OCI-M1 (cell line): ENCODE data around the gene MMP24.
"Not testable (repeated sequence)": the region's sequence is repeated elsewhere in the genome, so short reads cannot be mapped to it uniquely, and the experiment has no call there.

Experiments
- DNase-seq: peaks from one replicate; lab custom pipeline; 2025; lab: John Stamatoyannopoulos, UW

The MMP24 gene

GRCh38 chr20:35226126-35226883 is at the start of gene MMP24:
Gene MMP24, plus strand, starts transcription at chr20:35226690. Its CDS starts 49 bp downstream, at chr20:35226739.
- DNase-seq: no peak

GRCh38 chr20:35179292-35180212 is 46.9 kb upstream of the MMP24 start:
- DNase-seq: no peak

GRCh38 chr20:35180266-35180665 is 46.2 kb upstream of the MMP24 start:
- DNase-seq: no peak

- no peak for DNase-seq
Observed at GRCh38 chr20:35181731-35182130, 44.8 kb upstream of the MMP24 start.

- not testable (repeated sequence) for DNase-seq
Observed at GRCh38 chr20:35186691-35187289, 39.7 kb upstream of the MMP24 start.

- no peak for DNase-seq
Observed at GRCh38 chr20:35187584-35188190, 38.8 kb upstream of the MMP24 start.

GRCh38 chr20:35189223-35189622 is 37.3 kb upstream of the MMP24 start:
- not testable (repeated sequence) for DNase-seq

- no peak for DNase-seq
Observed at GRCh38 chr20:35190556-35190955, 35.9 kb upstream of the MMP24 start.

- peak; percentile 64 for DNase-seq
Observed at GRCh38 chr20:35191419-35192117, 34.9 kb upstream of the MMP24 start.

GRCh38 chr20:35192118-35192872 is 34.2 kb upstream of the MMP24 start:
- peak; percentile 87 for DNase-seq

GRCh38 chr20:35193031-35193791 is 33.3 kb upstream of the MMP24 start:
- DNase-seq: not testable (repeated sequence)

- peak; percentile 25 for DNase-seq
Observed at GRCh38 chr20:35196313-35196712, 30.2 kb upstream of the MMP24 start.

GRCh38 chr20:35199740-35200139 is 26.8 kb upstream of the MMP24 start:
- no peak for DNase-seq

GRCh38 chr20:35200267-35200666 is 26.2 kb upstream of the MMP24 start:
- no peak for DNase-seq

GRCh38 chr20:35201467-35201866 is 25.0 kb upstream of the MMP24 start:
- DNase-seq: not testable (repeated sequence)

- DNase-seq: no peak
Observed at GRCh38 chr20:35206802-35207201, 19.7 kb upstream of the MMP24 start.

GRCh38 chr20:35207950-35208611 is 18.4 kb upstream of the MMP24 start:
- DNase-seq: peak; percentile 92

- DNase-seq: peak; percentile 72
Observed at GRCh38 chr20:35215066-35215956, 11.2 kb upstream of the MMP24 start.
